ENCODE results near the gene ADGRL3.

Gene ADGRL3

GRCh38 chr4:61200187-61200915, at the start of gene ADGRL3:
Gene ADGRL3, plus strand, starts transcription at chr4:61200326.
- Histone ChIP-seq H3K27me3 (ENCODE audit: control insufficient read depth in 1 of 2, insufficient read depth in 2 of 2, low read length in 2 of 2) (peaks cover 10 to 37% of the 10 kb centered on the region in 2 donors), H3K9ac (ENCODE audit: low read length) (no peak within 1 kb of the TSS), H3K27ac (ENCODE audit: low read depth, low read length) (no peak within 1 kb of the TSS), H3K4me1 (ENCODE audit: insufficient read depth, low read length) (peaks cover 3% of the 10 kb centered on the region), H3K36me3 (ENCODE audit: insufficient read depth, low read length) (no peaks in the 10 kb centered on the region), H3K4me3 (ENCODE audit: low read depth in 1 of 2, low read length in 2 of 2) (peak within 1 kb of the TSS; percentile 66 to 78), H3K9me3 (ENCODE audit: low read length) (no peaks in the 10 kb centered on the region)

GRCh38 chr4:61152433-61152832, 47.7 kb upstream of the ADGRL3 start:
- Histone ChIP-seq H3K4me1 (ENCODE audit: insufficient read depth, low read length) (no peaks in the 10 kb centered on the region), H3K27me3 (ENCODE audit: control insufficient read depth in 1 of 2, insufficient read depth in 2 of 2, low read length in 2 of 2) (no peaks in the 10 kb centered on the region), H3K9ac (ENCODE audit: low read length) (no peak overlapping the region), H3K27ac (ENCODE audit: low read depth, low read length) (no peak overlapping the region), H3K36me3 (ENCODE audit: insufficient read depth, low read length) (no peaks in the 10 kb centered on the region), H3K9me3 (ENCODE audit: low read length) (no peaks in the 10 kb centered on the region), H3K4me3 (ENCODE audit: low read depth in 1 of 2, low read length in 2 of 2) (no peak overlapping the region)

GRCh38 chr4:61160478-61160877, 39.6 kb upstream of the ADGRL3 start:
- Histone ChIP-seq H3K9ac (ENCODE audit: low read length) (no peak overlapping the region), H3K4me3 (ENCODE audit: low read depth in 1 of 2, low read length in 2 of 2) (no peak overlapping the region), H3K27me3 (ENCODE audit: control insufficient read depth in 1 of 2, insufficient read depth in 2 of 2, low read length in 2 of 2) (no peaks in the 10 kb centered on the region), H3K4me1 (ENCODE audit: insufficient read depth, low read length) (no peaks in the 10 kb centered on the region), H3K9me3 (ENCODE audit: low read length) (no peaks in the 10 kb centered on the region), H3K36me3 (ENCODE audit: insufficient read depth, low read length) (no peaks in the 10 kb centered on the region), H3K27ac (ENCODE audit: low read depth, low read length) (no peak overlapping the region)

- Histone ChIP-seq H3K4me1 (ENCODE audit: insufficient read depth, low read length) (no peaks in the 10 kb centered on the region), H3K9ac (ENCODE audit: low read length) (no peak overlapping the region), H3K4me3 (ENCODE audit: low read depth in 1 of 2, low read length in 2 of 2) (no peak overlapping the region), H3K27ac (ENCODE audit: low read depth, low read length) (no peak overlapping the region), H3K36me3 (ENCODE audit: insufficient read depth, low read length) (no peaks in the 10 kb centered on the region), H3K27me3 (ENCODE audit: control insufficient read depth in 1 of 2, insufficient read depth in 2 of 2, low read length in 2 of 2) (no peaks in the 10 kb centered on the region), H3K9me3 (ENCODE audit: low read length) (no peaks in the 10 kb centered on the region)
Observed at GRCh38 chr4:61162116-61162515, 38.0 kb upstream of the ADGRL3 start.

- Histone ChIP-seq H3K9ac (ENCODE audit: low read length) (no peak overlapping the region), H3K27me3 (ENCODE audit: control insufficient read depth in 1 of 2, insufficient read depth in 2 of 2, low read length in 2 of 2) (no peaks in the 10 kb centered on the region), H3K9me3 (ENCODE audit: low read length) (no peaks in the 10 kb centered on the region), H3K4me3 (ENCODE audit: low read depth in 1 of 2, low read length in 2 of 2) (no peak overlapping the region), H3K36me3 (ENCODE audit: insufficient read depth, low read length) (no peaks in the 10 kb centered on the region), H3K27ac (ENCODE audit: low read depth, low read length) (no peak overlapping the region), H3K4me1 (ENCODE audit: insufficient read depth, low read length) (no peaks in the 10 kb centered on the region)
Observed at GRCh38 chr4:61173799-61174198, 26.3 kb upstream of the ADGRL3 start.

GRCh38 chr4:61175495-61175894, 24.6 kb upstream of the ADGRL3 start:
- H3K36me3 ChIP-seq (ENCODE audit: insufficient read depth, low read length): no peaks in the 10 kb centered on the region

GRCh38 chr4:61177367-61177766, 22.8 kb upstream of the ADGRL3 start:
- H3K36me3 ChIP-seq (ENCODE audit: insufficient read depth, low read length): no peaks in the 10 kb centered on the region
- H3K27ac ChIP-seq (ENCODE audit: low read depth, low read length): no peak overlapping the region
- no peaks in the 10 kb centered on the region for H3K4me1 ChIP-seq (ENCODE audit: insufficient read depth, low read length)
- no peaks in the 10 kb centered on the region for H3K27me3 ChIP-seq (ENCODE audit: control insufficient read depth in 1 of 2, insufficient read depth in 2 of 2, low read length in 2 of 2)
- H3K9ac ChIP-seq (ENCODE audit: low read length): no peak overlapping the region
- no peaks in the 10 kb centered on the region for H3K9me3 ChIP-seq (ENCODE audit: low read length)
- no peak overlapping the region for H3K4me3 ChIP-seq (ENCODE audit: low read depth in 1 of 2, low read length in 2 of 2)

More at GRCh38 chr4:61175495-61175894, 24.6 kb upstream of the ADGRL3 start:
- H3K9ac ChIP-seq (ENCODE audit: low read length): no peak overlapping the region
- no peak overlapping the region for H3K4me3 ChIP-seq (ENCODE audit: low read depth in 1 of 2, low read length in 2 of 2)
- no peaks in the 10 kb centered on the region for H3K4me1 ChIP-seq (ENCODE audit: insufficient read depth, low read length)
- no peaks in the 10 kb centered on the region for H3K27me3 ChIP-seq (ENCODE audit: control insufficient read depth in 1 of 2, insufficient read depth in 2 of 2, low read length in 2 of 2)
- H3K9me3 ChIP-seq (ENCODE audit: low read length): no peaks in the 10 kb centered on the region
- no peak overlapping the region for H3K27ac ChIP-seq (ENCODE audit: low read depth, low read length)

- Histone ChIP-seq H3K36me3 (ENCODE audit: insufficient read depth, low read length) (no peaks in the 10 kb centered on the region), H3K4me3 (ENCODE audit: low read depth in 1 of 2, low read length in 2 of 2) (no peak overlapping the region), H3K27ac (ENCODE audit: low read depth, low read length) (no peak overlapping the region), H3K27me3 (ENCODE audit: control insufficient read depth in 1 of 2, insufficient read depth in 2 of 2, low read length in 2 of 2) (no peaks in the 10 kb centered on the region), H3K9me3 (ENCODE audit: low read length) (no peaks in the 10 kb centered on the region), H3K4me1 (ENCODE audit: insufficient read depth, low read length) (no peaks in the 10 kb centered on the region), H3K9ac (ENCODE audit: low read length) (no peak overlapping the region)
Observed at GRCh38 chr4:61180405-61180804, 19.7 kb upstream of the ADGRL3 start.

GRCh38 chr4:61182915-61183314, 17.2 kb upstream of the ADGRL3 start:
- no peaks in the 10 kb centered on the region for H3K27me3 ChIP-seq (ENCODE audit: control insufficient read depth in 1 of 2, insufficient read depth in 2 of 2, low read length in 2 of 2)
- H3K4me1 ChIP-seq (ENCODE audit: insufficient read depth, low read length): no peaks in the 10 kb centered on the region
- H3K4me3 ChIP-seq (ENCODE audit: low read depth in 1 of 2, low read length in 2 of 2): no peak overlapping the region
- H3K9me3 ChIP-seq (ENCODE audit: low read length): no peaks in the 10 kb centered on the region
- no peaks in the 10 kb centered on the region for H3K36me3 ChIP-seq (ENCODE audit: insufficient read depth, low read length)
- no peak overlapping the region for H3K9ac ChIP-seq (ENCODE audit: low read length)
- H3K27ac ChIP-seq (ENCODE audit: low read depth, low read length): no peak overlapping the region

GRCh38 chr4:61185288-61185687, 14.8 kb upstream of the ADGRL3 start:
- H3K27me3 ChIP-seq (ENCODE audit: control insufficient read depth in 1 of 2, insufficient read depth in 2 of 2, low read length in 2 of 2): no peaks in the 10 kb centered on the region
- H3K27ac ChIP-seq (ENCODE audit: low read depth, low read length): no peak overlapping the region
- H3K4me3 ChIP-seq (ENCODE audit: low read depth in 1 of 2, low read length in 2 of 2): no peak overlapping the region
- H3K4me1 ChIP-seq (ENCODE audit: insufficient read depth, low read length): no peaks in the 10 kb centered on the region
- H3K9me3 ChIP-seq (ENCODE audit: low read length): no peaks in the 10 kb centered on the region
- H3K9ac ChIP-seq (ENCODE audit: low read length): no peak overlapping the region
- H3K36me3 ChIP-seq (ENCODE audit: insufficient read depth, low read length): no peaks in the 10 kb centered on the region

- no peaks in the 10 kb centered on the region for H3K27me3 ChIP-seq (ENCODE audit: control insufficient read depth in 1 of 2, insufficient read depth in 2 of 2, low read length in 2 of 2)
- no peak overlapping the region for H3K9ac ChIP-seq (ENCODE audit: low read length)
- H3K4me3 ChIP-seq (ENCODE audit: low read depth in 1 of 2, low read length in 2 of 2): no peak overlapping the region
- H3K4me1 ChIP-seq (ENCODE audit: insufficient read depth, low read length): no peaks in the 10 kb centered on the region
- H3K9me3 ChIP-seq (ENCODE audit: low read length): no peaks in the 10 kb centered on the region
- H3K27ac ChIP-seq (ENCODE audit: low read depth, low read length): no peak overlapping the region
- no peaks in the 10 kb centered on the region for H3K36me3 ChIP-seq (ENCODE audit: insufficient read depth, low read length)
Observed at GRCh38 chr4:61192392-61192791, 7.7 kb upstream of the ADGRL3 start.

- no peak overlapping the region for H3K9ac ChIP-seq (ENCODE audit: low read length)
- H3K27ac ChIP-seq (ENCODE audit: low read depth, low read length): no peak overlapping the region
- H3K4me1 ChIP-seq (ENCODE audit: insufficient read depth, low read length): no peaks in the 10 kb centered on the region
- no peak overlapping the region for H3K4me3 ChIP-seq (ENCODE audit: low read depth in 1 of 2, low read length in 2 of 2)
- no peaks in the 10 kb centered on the region for H3K9me3 ChIP-seq (ENCODE audit: low read length)
- peaks cover 0 to 2% of the 10 kb centered on the region in 2 donors for H3K27me3 ChIP-seq (ENCODE audit: control insufficient read depth in 1 of 2, insufficient read depth in 2 of 2, low read length in 2 of 2)
- no peaks in the 10 kb centered on the region for H3K36me3 ChIP-seq (ENCODE audit: insufficient read depth, low read length)
Observed at GRCh38 chr4:61193863-61194262, 6.3 kb upstream of the ADGRL3 start.

All from muscle layer of colon (tissue), 2 donors.